SK-N-SH (cell line): ENCODE results near the gene GPR149. TPM values are rescaled to one million over a fixed set of nuclear protein-coding genes. Genes with fewer than 3 reads are reported as not detected.

Experiments used
- CTCF ChIA-PET: fragments of 300-600, 350-600 bp; formaldehyde crosslinking; extraction: SDS; loops from one replicate; lab custom pipeline; 2021; lab: Yijun Ruan, JAX
- POLR2A ChIA-PET: fragments of 350-600 bp; sonication (Branson Sonifier 250); formaldehyde crosslinking; extraction: SDS; loops from one replicate; lab custom pipeline; 2020; ENCODE audit warnings: antibody characterized with exemption, inconsistent platforms; lab: Yijun Ruan, JAX
- DNase-seq: peaks from one replicate; pipeline ENCODE4 v3.0.0; 2012
- H2AFZ ChIP-seq: fragments of 200-600 bp; sonication (generic); 2 replicates; pipeline ENCODE4 v1.8.1; 2016; ENCODE audit warnings: antibody characterized with exemption, mild to moderate bottlenecking, low read depth
- H3F3A ChIP-seq: fragments of 200-600 bp; sonication (generic); replicated peaks from 2 replicates; pipeline ENCODE3; 2016; ENCODE audit warnings: antibody characterized with exemption, mild to moderate bottlenecking; ENCODE audit not compliant: insufficient read depth
- H3K27ac ChIP-seq, 2 experiments: fragments of 200-500 bp in 1 of 2; fragments of 200-600 bp in 1 of 2; sonication (Bioruptor generic) in 1 of 2; sonication (generic), shearing (Covaris generic) in 1 of 2; 2 replicates each; pipeline versions ENCODE4 v1.5.1 to v1.6.1; 2014 to 2016; ENCODE audit warnings: low read depth in 2 of 2, inconsistent platforms in 1 of 2, low read length in 1 of 2, mild to moderate bottlenecking in 1 of 2, mixed read lengths in 1 of 2
- H3K27me3 ChIP-seq: fragments of 200-600 bp; sonication (generic), shearing (Covaris generic); 2 replicates; pipeline ENCODE4 v1.6.1; 2016; ENCODE audit warnings: mixed run types; ENCODE audit not compliant: insufficient read depth
- H3K36me3 ChIP-seq, 2 experiments: fragments of 200-500 bp in 1 of 2; fragments of 200-600 bp in 1 of 2; sonication (Bioruptor generic) in 1 of 2; sonication (generic) in 1 of 2; replicated peaks in 1 of 2; 2 replicates each; pipeline versions ENCODE3 to v1.5.1; 2014 to 2016; ENCODE audit warnings: low read length in 1 of 2, mild to moderate bottlenecking in 1 of 2; ENCODE audit not compliant: insufficient read depth in 2 of 2, control insufficient read depth in 1 of 2
- H3K4me1 ChIP-seq, 2 experiments: fragments of 200-500 bp in 1 of 2; fragments of 200-600 bp in 1 of 2; sonication (Bioruptor generic) in 1 of 2; sonication (generic), shearing (Covaris generic) in 1 of 2; 2 replicates each; pipeline versions ENCODE4 v1.5.1 to v1.6.1; 2014 to 2016; ENCODE audit warnings: low read depth in 1 of 2, low read length in 1 of 2, mixed run types in 1 of 2; ENCODE audit not compliant: insufficient read depth in 2 of 2, control insufficient read depth in 1 of 2
- H3K4me2 ChIP-seq: fragments of 200-600 bp; sonication (generic), shearing (Covaris generic); 2 replicates; pipeline ENCODE4 v1.6.1; 2017; ENCODE audit warnings: mixed run types
- H3K4me3 ChIP-seq, 2 experiments: fragments of 200-500 bp in 1 of 2; fragments of 200-600 bp in 1 of 2; sonication (Bioruptor generic) in 1 of 2; sonication (generic), shearing (Covaris generic) in 1 of 2; 2 replicates each; pipeline versions ENCODE4 v1.5.1 to v1.8.1; 2014 to 2016; ENCODE audit warnings: low read depth in 2 of 2, inconsistent platforms in 1 of 2, low read length in 1 of 2, mild to moderate bottlenecking in 1 of 2, mixed read lengths in 1 of 2, moderate library complexity in 1 of 2
- H3K79me2 ChIP-seq: fragments of 200-600 bp; sonication (generic); 2 replicates; pipeline ENCODE4 v1.8.1; 2017; ENCODE audit warnings: mild to moderate bottlenecking; ENCODE audit not compliant: insufficient read depth
- H3K9ac ChIP-seq: fragments of 200-600 bp; sonication (generic); 2 replicates; pipeline ENCODE4 v1.6.1; 2017; ENCODE audit warnings: mixed run types
- H3K9me2 ChIP-seq: fragments of 200-600 bp; sonication (generic); 2 replicates; pipeline ENCODE4 v1.6.1; 2017; ENCODE audit warnings: mixed run types
- H3K9me3 ChIP-seq: fragments of 200-600 bp; sonication (generic); 2 replicates; pipeline ENCODE4 v1.6.1; 2017; ENCODE audit warnings: mixed run types, mild to moderate bottlenecking, moderate library complexity
- H4K20me1 ChIP-seq: fragments of 200-600 bp; sonication (generic); 2 replicates; pipeline ENCODE4 v1.6.1; 2017; ENCODE audit warnings: mild to moderate bottlenecking, mixed run types; ENCODE audit not compliant: insufficient read depth
- CHD2 ChIP-seq: fragments of 150-350 bp; IDR thresholded peaks from 2 replicates; pipeline ENCODE4 v1.6.1; 2018; ENCODE audit warnings: low read length; ENCODE audit not compliant: partially characterized antibody
- EZH2phosphoT487 ChIP-seq: fragments of 200-600 bp; sonication (generic); IDR thresholded peaks from 2 replicates; pipeline ENCODE4 v1.6.1; 2017; ENCODE audit warnings: low read depth, mixed run types, mild to moderate bottlenecking, antibody characterized with exemption, moderate library complexity, borderline replicate concordance
- FOSL2 ChIP-seq: IDR thresholded peaks from 2 replicates; pipeline ENCODE4 v1.4.0; 2012; ENCODE audit warnings: low read depth, mild to moderate bottlenecking, moderate library complexity, borderline replicate concordance
- FOXJ3 ChIP-seq: sonication (generic); formaldehyde crosslinking; IDR thresholded peaks from 2 replicates; pipeline ENCODE4 v1.5.1; 2020; ENCODE audit warnings: mild to moderate bottlenecking, missing genetic modification reagents
- GATA2 ChIP-seq: sonication (generic); formaldehyde crosslinking; IDR thresholded peaks from 2 replicates; pipeline ENCODE4 v1.5.0; 2020; ENCODE audit warnings: mild to moderate bottlenecking, missing genetic modification reagents
- JUND ChIP-seq: IDR thresholded peaks from 2 replicates; pipeline ENCODE4 v1.4.0; 2012
- MEF2A ChIP-seq: IDR thresholded peaks from 2 replicates; pipeline ENCODE4 v1.4.0; 2012; ENCODE audit warnings: low read depth, borderline replicate concordance
- NFIC ChIP-seq: IDR thresholded peaks from 2 replicates; pipeline ENCODE4 v1.4.0; 2012; ENCODE audit warnings: borderline replicate concordance
- POLR2AphosphoS5 ChIP-seq: IDR thresholded peaks from 2 replicates; pipeline ENCODE4 v1.6.1; 2012; ENCODE audit warnings: low read depth, low read length
- RAD21 ChIP-seq: IDR thresholded peaks from 2 replicates; pipeline ENCODE4 v1.6.1; 2012; ENCODE audit warnings: mild to moderate bottlenecking, low read length
- RFX5 ChIP-seq: IDR thresholded peaks from 2 replicates; pipeline ENCODE4 v1.6.1; 2012; ENCODE audit warnings: mild to moderate bottlenecking, improper control_type of control experiment, low read length
- RXRA ChIP-seq: IDR thresholded peaks from 2 replicates; pipeline ENCODE4 v1.4.0; 2012; ENCODE audit warnings: low read depth, mild to moderate bottlenecking, borderline replicate concordance
- SIN3A ChIP-seq: IDR thresholded peaks from 2 replicates; pipeline ENCODE4 v1.6.1; 2012; ENCODE audit warnings: low read depth, mild to moderate bottlenecking, low read length, moderate library complexity, borderline replicate concordance
- TEAD4 ChIP-seq: IDR thresholded peaks from 2 replicates; pipeline ENCODE4 v1.4.0; 2012; ENCODE audit warnings: mild to moderate bottlenecking, borderline replicate concordance; ENCODE audit not compliant: insufficient read depth
- YY1 ChIP-seq: IDR thresholded peaks from 2 replicates; pipeline ENCODE4 v1.4.0; 2012; ENCODE audit warnings: low read depth, mild to moderate bottlenecking
- WGBS: methylation state at CpG from one replicate; pipeline ENCODE4 v1.1.6; 2017; ENCODE audit warnings: low lambda C conversion rate; 5-methylcytosine and 5-hydroxymethylcytosine counted together
- polyA plus RNA-seq, 3 experiments: library from polyadenylated mRNA; depleted of rRNA; stranded (reverse); fragments of >200 nt; gene quantifications; 2 replicates each; pipeline ENCODE4 v1.2.3, GENCODE V29; 2012
- TF ChIP-seq, protein P1 (sequence below): IDR thresholded peaks from 2 replicates; pipeline ENCODE4 v1.4.0; 2012; ENCODE audit warnings: low read depth, borderline replicate concordance
- TF ChIP-seq, protein P2 (sequence below): fragments of 200-600 bp; sonication (generic); IDR thresholded peaks from 2 replicates; pipeline ENCODE4 v1.6.1; 2017; ENCODE audit warnings: antibody characterized with exemption, mild to moderate bottlenecking, moderate library complexity
- TF ChIP-seq, protein P3 (sequence below): fragments of 150-350 bp; IDR thresholded peaks from 2 replicates; pipeline ENCODE4 v1.6.1; 2016; ENCODE audit warnings: mild to moderate bottlenecking, low read depth, low read length
- TF ChIP-seq, protein P4 (sequence below): IDR thresholded peaks from 2 replicates; pipeline ENCODE4 v1.4.0; 2012; ENCODE audit warnings: low read depth, borderline replicate concordance
- TF ChIP-seq, protein P5 (sequence below): IDR thresholded peaks from 2 replicates; pipeline ENCODE4; 2012

Gene GPR149
- polyA plus RNA-seq, 1 of the 3 experiments (the other 2 are of a cell fraction): not detected

DNA sequence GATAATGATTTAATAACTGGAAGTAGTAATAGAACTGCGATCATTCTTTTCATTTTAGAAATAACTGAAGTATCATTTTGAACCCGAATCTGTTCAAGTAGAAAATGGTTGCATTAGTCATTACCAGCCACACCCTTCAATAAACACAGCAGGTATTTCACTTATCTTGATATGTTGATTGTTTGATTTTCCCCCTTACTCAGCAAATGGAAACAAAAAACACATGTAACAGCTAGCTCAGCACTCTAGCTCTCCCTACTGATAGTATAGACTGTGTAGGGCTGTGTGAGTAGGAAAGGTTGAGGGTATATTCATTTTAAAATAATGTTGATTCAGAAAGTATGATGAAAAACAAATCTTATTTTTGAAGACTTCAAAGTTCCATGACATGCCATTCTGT is 1.1 kb upstream of the GPR149 start:
- Histone ChIP-seq H3K36me3 (no peaks in the 10 kb centered on the region), H4K20me1 (no peaks in the 10 kb centered on the region)
- TF ChIP-seq FOSL2: no peak
- TF ChIP-seq FOXJ3: no peak
- no peak for TF ChIP-seq JUND
- TF ChIP-seq MEF2A: no peak
- no peak for TF ChIP-seq RAD21
- TF ChIP-seq, protein P1, sequence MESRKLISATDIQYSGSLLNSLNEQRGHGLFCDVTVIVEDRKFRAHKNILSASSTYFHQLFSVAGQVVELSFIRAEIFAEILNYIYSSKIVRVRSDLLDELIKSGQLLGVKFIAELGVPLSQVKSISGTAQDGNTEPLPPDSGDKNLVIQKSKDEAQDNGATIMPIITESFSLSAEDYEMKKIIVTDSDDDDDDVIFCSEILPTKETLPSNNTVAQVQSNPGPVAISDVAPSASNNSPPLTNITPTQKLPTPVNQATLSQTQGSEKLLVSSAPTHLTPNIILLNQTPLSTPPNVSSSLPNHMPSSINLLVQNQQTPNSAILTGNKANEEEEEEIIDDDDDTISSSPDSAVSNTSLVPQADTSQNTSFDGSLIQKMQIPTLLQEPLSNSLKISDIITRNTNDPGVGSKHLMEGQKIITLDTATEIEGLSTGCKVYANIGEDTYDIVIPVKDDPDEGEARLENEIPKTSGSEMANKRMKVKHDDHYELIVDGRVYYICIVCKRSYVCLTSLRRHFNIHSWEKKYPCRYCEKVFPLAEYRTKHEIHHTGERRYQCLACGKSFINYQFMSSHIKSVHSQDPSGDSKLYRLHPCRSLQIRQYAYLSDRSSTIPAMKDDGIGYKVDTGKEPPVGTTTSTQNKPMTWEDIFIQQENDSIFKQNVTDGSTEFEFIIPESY: no peak
- TF ChIP-seq EZH2phosphoT487: no peak
- TF ChIP-seq, all 33 proteins: peak for 0
- Histone ChIP-seq H3K9me3 (no peaks in the 10 kb centered on the region), H2AFZ (no peak overlapping the region), H3K4me3 (no peak overlapping the region), H3K9me2 (no peaks in the 10 kb centered on the region), H3K27ac (no peak overlapping the region), H3K79me2 (no peaks in the 10 kb centered on the region), H3F3A (no peaks in the 10 kb centered on the region), H3K9ac (no peak overlapping the region), H3K4me2 (no peak overlapping the region), H3K4me1 (no peaks in the 10 kb centered on the region; a peak in 1 of 4 replicates), H3K27me3 (peaks cover 22% of the 10 kb centered on the region)
- WGBS: 32% methylated on average over 2 of the region's 2 CpGs
- POLR2A ChIA-PET: no interaction called here
- CTCF ChIA-PET: no interaction called here
- DNase-seq: no peak

DNA sequence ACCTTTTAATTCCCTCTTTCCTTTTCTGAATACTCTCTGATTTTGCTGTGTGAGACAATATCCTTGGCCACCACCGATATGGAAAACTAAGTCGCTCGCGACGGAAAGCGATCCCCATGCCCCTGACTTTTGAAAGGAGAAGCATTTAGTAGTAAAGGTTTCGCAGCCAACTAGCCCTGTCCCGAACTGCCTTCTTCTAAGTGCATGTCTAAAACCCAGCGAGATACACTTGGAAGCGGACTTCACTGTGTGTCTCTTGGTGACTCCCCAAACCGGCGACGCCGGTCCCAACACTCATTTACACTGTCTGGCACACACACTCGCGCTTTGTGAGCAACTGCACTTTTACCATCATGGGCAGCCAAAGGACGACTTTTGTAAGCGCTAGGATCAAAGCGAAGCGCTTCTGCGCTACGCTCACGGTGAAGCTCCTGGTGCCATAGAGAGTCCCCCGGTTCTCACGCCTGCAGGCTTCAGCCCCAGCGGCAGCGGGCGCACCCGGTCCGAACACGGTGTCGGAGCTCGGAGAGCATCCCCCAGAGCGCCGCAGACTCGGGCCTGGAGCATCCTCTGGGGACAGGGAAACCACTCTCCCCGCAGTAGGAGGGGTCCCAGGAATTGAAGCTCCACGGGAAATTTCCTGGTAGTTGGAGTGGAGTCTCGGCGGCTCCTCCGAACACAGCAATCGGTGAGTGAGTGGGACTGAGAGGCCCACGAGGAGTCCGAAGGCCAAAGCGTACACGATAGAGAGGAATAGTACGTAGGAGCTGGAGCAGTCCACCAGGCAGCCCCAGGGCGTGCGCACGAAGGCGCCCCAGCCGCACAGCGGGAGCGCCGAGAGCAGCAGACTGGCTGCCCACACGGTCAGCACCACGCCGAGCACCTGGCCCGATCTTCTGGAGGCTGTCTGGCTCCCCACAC is 1.4 kb downstream of the GPR149 start:
- Histone ChIP-seq H2AFZ (no peak overlapping the region), H3K9ac (no peak overlapping the region), H3K4me1 (no peaks in the 10 kb centered on the region; a peak in 1 of 4 replicates), H3K79me2 (no peaks in the 10 kb centered on the region), H3K4me3 (peak overlapping the region; percentile 22 to 23), H3K9me2 (no peaks in the 10 kb centered on the region), H3K27ac (no peak overlapping the region), H3K36me3 (no peaks in the 10 kb centered on the region), H3K9me3 (no peaks in the 10 kb centered on the region), H3F3A (no peaks in the 10 kb centered on the region), H4K20me1 (no peaks in the 10 kb centered on the region), H3K4me2 (peak overlapping the region; percentile 44), H3K27me3 (peaks cover 22% of the 10 kb centered on the region)
- POLR2A ChIA-PET: no interaction called here
- peak; percentile 42 for DNase-seq
- CTCF ChIA-PET: no interaction called here
- WGBS: 2% methylated on average over 25 of the region's 59 CpGs
- TF ChIP-seq, protein P2, sequence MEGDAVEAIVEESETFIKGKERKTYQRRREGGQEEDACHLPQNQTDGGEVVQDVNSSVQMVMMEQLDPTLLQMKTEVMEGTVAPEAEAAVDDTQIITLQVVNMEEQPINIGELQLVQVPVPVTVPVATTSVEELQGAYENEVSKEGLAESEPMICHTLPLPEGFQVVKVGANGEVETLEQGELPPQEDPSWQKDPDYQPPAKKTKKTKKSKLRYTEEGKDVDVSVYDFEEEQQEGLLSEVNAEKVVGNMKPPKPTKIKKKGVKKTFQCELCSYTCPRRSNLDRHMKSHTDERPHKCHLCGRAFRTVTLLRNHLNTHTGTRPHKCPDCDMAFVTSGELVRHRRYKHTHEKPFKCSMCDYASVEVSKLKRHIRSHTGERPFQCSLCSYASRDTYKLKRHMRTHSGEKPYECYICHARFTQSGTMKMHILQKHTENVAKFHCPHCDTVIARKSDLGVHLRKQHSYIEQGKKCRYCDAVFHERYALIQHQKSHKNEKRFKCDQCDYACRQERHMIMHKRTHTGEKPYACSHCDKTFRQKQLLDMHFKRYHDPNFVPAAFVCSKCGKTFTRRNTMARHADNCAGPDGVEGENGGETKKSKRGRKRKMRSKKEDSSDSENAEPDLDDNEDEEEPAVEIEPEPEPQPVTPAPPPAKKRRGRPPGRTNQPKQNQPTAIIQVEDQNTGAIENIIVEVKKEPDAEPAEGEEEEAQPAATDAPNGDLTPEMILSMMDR: no peak
- TF ChIP-seq MEF2A: no peak
- TF ChIP-seq SIN3A: no peak
- no peak for TF ChIP-seq CHD2
- TF ChIP-seq, protein P3, sequence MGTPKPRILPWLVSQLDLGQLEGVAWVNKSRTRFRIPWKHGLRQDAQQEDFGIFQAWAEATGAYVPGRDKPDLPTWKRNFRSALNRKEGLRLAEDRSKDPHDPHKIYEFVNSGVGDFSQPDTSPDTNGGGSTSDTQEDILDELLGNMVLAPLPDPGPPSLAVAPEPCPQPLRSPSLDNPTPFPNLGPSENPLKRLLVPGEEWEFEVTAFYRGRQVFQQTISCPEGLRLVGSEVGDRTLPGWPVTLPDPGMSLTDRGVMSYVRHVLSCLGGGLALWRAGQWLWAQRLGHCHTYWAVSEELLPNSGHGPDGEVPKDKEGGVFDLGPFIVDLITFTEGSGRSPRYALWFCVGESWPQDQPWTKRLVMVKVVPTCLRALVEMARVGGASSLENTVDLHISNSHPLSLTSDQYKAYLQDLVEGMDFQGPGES: no peak
- TF ChIP-seq RFX5: no peak
- TF ChIP-seq JUND: no peak
- TF ChIP-seq POLR2AphosphoS5: no peak
- TF ChIP-seq, protein P4, sequence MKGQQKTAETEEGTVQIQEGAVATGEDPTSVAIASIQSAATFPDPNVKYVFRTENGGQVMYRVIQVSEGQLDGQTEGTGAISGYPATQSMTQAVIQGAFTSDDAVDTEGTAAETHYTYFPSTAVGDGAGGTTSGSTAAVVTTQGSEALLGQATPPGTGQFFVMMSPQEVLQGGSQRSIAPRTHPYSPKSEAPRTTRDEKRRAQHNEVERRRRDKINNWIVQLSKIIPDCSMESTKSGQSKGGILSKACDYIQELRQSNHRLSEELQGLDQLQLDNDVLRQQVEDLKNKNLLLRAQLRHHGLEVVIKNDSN: no peak
- no peak for TF ChIP-seq TEAD4
- no peak for TF ChIP-seq YY1
- TF ChIP-seq NFIC: no peak
- TF ChIP-seq, protein P5, sequence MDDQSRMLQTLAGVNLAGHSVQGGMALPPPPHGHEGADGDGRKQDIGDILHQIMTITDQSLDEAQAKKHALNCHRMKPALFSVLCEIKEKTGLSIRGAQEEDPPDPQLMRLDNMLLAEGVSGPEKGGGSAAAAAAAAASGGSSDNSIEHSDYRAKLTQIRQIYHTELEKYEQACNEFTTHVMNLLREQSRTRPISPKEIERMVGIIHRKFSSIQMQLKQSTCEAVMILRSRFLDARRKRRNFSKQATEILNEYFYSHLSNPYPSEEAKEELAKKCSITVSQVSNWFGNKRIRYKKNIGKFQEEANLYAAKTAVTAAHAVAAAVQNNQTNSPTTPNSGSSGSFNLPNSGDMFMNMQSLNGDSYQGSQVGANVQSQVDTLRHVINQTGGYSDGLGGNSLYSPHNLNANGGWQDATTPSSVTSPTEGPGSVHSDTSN: no peak
- TF ChIP-seq GATA2 (CRISPR knock-in tag): no peak
- TF ChIP-seq RXRA: no peak
